GM12892 (cell line): ENCODE data around the gene AMER2.

Experiments used
- DNase-seq: peaks from one replicate; pipeline ENCODE4 v3.0.0; 2011; ENCODE audit not compliant: insufficient read length
- FAIRE-seq: peaks from 2 replicates; lab custom pipeline; 2011; peaks lifted over from hg19 to GRCh38; lab: Jason Lieb, UNC
- POLR2A ChIP-seq: IDR thresholded peaks from 2 replicates; pipeline ENCODE4 v1.6.1; 2011; ENCODE audit warnings: low read depth, low read length, control low read depth
- POLR2AphosphoS5 ChIP-seq: IDR thresholded peaks from 2 replicates; pipeline ENCODE4 v1.6.1; 2011; ENCODE audit warnings: low read depth, low read length, control low read depth
- TAF1 ChIP-seq: IDR thresholded peaks from 2 replicates; pipeline ENCODE4 v1.6.1; 2011; ENCODE audit warnings: low read depth, mild to moderate bottlenecking, control low read depth, low read length, borderline replicate concordance

Gene AMER2

DNA sequence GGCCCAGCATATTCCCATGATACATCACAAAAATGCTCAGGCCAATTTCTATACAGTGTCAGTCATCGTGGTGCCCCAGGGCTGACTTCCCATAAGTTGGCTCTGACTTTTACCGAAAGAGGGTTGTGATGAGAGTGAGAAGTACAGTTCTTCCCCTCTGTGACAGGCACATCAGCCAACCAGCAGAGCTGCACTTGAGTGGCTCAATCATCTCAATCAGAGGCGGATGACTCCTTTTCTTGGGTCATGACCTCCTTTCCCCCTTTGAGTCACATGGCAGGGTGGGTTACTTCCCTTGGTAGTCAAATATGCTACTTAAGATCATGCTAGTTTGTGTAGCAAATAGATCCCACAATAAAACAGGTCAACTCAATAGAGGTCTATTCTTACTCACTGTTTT, 6.9 kb upstream of the AMER2 start:
- FAIRE-seq (no peak), DNase-seq (no peak)
- TF ChIP-seq POLR2AphosphoS5 (no peak), TAF1 (no peak), POLR2A (no peak)

DNA sequence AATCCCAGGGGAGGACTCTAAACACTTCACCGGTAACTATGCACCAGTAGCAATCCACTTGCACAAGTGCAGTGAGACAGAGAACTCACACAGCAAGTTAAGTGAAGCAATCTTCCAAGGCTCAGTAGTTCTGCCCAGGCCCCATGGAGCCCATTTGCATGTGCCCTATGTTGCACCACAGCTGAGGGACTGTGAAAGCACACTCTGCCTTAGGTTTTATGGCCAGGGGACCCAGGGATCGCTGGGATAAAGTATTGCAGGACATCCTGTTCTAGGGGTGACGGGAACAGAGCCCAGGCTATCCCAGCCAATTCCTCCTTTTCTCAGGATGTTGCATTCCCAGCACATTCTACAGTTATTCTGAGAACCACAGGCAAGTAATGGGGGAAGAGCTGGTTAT, 6.0 kb upstream of the AMER2 start:
- DNase-seq: no peak
- FAIRE-seq: no peak
- TF ChIP-seq TAF1 (no peak), POLR2A (no peak), POLR2AphosphoS5 (no peak)

DNA sequence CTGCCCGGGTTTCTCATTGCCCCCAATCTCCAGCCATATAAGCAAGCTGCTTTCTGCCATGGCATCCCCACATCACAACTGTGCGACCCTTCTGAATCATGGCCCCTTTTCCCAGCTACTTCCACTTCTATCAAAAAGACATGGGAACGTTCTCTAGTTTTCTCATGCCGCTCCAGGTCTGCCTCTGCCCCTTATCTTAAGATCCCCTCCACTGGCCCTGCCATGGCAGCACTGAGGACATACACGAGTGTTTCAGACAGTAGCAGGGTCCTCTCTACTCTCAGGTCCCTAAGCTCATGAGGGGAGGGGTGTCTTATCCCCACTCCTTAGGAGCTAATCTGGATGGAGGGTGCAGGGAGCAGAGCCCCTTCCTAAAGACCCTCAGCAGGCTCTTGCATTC, 5.5 kb upstream of the AMER2 start:
- TF ChIP-seq POLR2A: no peak
- TF ChIP-seq TAF1: no peak
- no peak for TF ChIP-seq POLR2AphosphoS5
- DNase-seq: no peak
- no peak for FAIRE-seq

DNA sequence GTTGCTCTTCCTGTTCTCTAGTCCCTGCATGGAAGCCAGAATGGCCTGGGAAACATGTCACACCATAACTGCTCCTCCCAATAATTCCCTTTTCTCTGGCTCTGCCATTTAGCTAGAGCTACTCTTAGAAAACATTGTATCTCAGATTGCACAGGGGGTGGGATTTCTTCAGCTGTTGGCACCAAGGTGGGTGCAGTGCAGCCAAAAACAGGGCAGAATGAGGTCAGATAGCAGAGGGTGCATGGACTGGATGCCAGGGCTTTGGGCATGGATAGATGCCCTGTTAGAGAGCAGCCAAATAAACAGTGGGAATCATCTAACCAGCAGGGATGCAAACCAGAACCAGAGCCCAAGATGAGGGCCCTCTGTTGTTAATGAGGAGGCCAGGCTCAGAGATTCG, 4.9 kb upstream of the AMER2 start:
- no peak for DNase-seq
- no peak for FAIRE-seq
- no peak for TF ChIP-seq POLR2A

DNA sequence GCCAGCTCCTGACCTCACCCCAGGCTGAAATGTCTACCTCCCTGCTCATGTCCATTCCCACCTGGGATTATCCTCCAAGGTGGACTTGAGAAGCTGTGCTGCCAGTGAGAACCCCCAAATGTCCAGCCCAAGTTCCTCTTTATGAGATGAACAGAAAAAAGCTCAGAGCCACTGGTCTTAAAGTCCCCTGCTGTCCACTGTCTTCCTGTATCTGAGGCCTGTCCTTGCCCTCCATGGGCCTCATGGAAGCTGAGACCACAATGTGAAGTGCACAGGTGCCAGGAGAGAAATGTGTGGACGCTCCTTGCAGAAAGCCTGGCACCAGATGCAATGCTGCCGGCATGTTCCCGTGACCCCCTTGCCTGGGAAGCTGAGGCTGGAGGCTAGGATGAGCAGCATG, 3.3 kb upstream of the AMER2 start:
- DNase-seq: no peak
- FAIRE-seq: no peak
- no peak for TF ChIP-seq POLR2AphosphoS5
- TF ChIP-seq POLR2A: no peak
- TF ChIP-seq TAF1: no peak

DNA sequence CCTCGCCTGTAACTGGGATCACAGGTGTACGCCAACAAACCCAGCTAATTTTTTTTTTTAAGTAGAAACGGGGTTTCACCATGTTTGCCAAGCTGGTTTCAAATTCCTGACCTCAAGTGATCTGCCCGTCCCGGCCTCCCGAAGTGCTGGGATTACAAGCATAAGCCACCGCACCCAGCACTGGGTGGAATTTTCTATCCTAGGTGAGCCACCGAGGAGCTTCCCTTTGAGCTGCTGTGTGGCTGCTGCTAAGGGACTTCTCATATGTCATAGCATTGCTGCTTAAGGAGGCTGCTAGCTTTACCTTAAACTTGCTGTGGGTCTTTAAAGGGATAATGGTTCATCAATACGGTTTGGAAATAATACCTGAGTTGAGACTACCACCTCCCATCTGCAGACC, 2.9 kb upstream of the AMER2 start:
- TF ChIP-seq TAF1: no peak
- no peak for TF ChIP-seq POLR2A
- no peak for TF ChIP-seq POLR2AphosphoS5
- FAIRE-seq: no peak
- DNase-seq: no peak

DNA sequence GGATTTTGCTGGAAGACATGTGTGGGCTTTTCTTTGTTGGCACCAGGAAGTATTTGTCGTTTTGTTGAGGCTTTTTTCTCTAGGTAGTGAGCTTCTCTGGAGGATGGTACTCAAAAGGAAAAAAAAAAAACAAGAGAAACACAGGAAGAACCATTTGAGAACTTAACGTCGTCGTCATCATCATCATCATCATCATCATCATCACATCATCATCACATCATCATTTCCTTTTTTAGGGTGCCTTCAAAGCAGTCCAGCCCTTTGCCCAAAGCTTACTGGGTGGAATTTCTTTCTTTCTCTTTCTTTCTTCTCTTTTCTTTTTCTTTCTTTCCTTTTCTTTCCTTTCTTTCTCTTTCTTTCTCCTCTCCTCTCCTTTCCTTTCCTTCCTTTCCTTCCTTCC, 2.2 kb upstream of the AMER2 start:
- DNase-seq (no peak), FAIRE-seq (no peak)
- TF ChIP-seq POLR2AphosphoS5: no peak
- no peak for TF ChIP-seq TAF1
- TF ChIP-seq POLR2A: no peak

DNA sequence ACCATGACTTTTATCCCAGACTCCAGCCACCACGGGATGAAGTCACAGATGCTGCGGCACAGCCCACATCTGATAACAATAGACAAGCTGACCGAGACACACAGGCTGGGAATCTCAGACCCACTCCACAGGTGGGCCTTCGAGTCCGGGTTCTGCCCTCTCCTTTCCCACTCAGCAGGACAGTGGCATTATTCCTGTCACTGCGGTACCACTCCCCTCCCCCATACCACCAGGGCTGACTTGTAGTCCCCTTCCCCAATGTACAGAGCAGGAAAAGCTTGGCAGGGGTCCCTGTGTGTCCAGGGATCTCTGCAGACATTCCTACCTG, 179 bp upstream of the AMER2 start:
- DNase-seq (no peak), FAIRE-seq (no peak)
- no peak for TF ChIP-seq TAF1
- no peak for TF ChIP-seq POLR2AphosphoS5
- no peak for TF ChIP-seq POLR2A

DNA sequence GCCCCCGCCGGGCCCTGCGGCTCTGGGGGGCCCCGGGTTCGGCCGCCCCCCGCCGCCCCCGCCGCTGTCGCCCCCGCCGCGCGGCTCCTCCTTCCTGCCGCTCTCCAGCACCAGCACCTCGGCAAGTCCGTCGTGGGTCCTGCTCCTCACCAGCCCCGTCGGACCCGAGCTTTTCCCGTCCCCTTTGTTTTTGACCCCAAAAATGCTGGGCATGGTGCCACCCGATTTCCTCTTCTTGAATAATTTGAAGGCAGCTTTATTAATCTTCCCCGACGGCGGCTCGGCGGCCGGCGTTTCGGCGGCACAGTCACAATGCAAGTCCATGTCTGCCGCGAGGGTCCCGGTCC, 945 bp downstream of the AMER2 start:
- no peak for DNase-seq
- TF ChIP-seq TAF1 (no peak), POLR2AphosphoS5 (no peak), POLR2A (no peak)
- no peak for FAIRE-seq

DNA sequence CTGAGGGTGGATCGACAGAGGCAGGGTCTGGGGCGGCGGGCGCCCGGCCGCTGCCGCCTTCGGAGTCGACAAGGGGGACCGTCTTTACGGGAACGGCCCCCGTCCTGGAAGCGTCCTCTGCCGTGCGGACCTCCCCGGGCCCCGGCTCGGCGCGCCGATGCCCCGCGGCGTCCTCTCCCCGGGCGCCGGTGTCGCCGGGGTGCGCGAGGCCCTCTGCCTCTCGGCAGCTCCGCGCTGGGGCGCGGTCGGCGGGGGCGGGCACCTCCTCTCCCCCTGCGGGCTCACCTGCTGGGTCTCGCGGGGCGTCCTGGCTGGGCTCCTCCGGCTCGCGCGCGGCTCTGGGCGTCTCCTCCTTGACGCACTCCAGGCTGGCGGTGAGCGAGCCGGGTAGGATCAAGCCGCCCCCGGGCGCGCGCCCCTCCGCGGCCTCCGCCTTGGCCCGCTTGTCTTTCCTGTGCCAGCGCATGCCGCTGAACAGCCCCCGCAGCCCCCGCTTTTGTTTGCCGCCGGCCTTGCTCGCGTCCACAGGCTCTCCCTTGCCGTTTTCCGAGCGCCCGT, 1.5 kb downstream of the AMER2 start:
- no peak for TF ChIP-seq TAF1
- no peak for TF ChIP-seq POLR2AphosphoS5
- no peak for TF ChIP-seq POLR2A
- FAIRE-seq (no peak), DNase-seq (no peak)

DNA sequence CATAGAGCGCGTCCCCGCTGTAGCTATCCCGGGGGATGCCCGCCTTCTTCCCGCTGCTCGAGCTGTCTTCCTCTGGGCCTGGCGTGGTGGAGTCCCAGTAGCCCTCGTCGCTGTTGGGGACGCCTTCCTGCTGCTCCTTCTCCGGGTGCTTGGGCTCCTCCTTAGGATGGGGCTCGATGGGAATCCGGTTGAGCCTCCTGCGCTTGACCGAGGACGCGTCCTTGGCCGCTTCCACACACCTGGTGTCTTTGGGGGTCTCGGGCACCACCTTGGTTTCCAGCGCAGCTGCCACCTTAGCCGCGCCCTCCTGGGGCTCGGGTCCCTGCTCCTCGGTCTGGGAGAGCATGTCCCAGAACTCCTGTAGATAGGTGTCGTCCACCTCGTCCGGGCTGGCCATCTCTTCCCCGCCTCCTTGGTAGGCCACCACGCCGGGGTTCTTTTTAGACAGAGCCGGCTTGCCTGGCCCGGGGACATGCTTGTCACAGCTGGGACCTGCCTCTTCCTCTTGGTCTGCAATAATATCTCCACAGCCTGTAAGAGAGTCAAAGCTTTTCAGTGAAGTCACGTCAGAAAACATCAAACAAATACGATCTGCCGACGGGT, 2.0 kb downstream of the AMER2 start:
- DNase-seq (no peak), FAIRE-seq (no peak)
- TF ChIP-seq POLR2A (no peak), POLR2AphosphoS5 (no peak), TAF1 (no peak)

DNA sequence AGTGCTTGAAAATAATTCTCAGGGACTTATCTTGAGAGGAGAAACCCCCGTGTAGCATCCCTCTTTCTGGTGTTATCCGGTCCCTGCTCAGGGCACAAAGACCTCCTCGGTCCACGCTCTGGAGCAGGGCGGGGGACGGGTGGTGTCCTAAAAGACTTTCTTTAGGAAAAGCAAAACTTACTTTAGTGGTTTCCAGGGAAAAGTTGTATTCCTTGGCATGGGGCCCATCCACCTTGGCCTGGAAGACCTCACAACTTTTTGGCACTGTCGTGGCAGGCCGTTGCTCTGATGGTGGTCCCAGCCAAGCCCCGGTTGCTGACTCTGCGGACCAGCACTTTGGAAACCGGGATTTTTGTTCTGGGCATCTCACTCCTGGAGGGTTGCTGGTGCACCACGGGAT, 2.7 kb downstream of the AMER2 start:
- no peak for FAIRE-seq

DNA sequence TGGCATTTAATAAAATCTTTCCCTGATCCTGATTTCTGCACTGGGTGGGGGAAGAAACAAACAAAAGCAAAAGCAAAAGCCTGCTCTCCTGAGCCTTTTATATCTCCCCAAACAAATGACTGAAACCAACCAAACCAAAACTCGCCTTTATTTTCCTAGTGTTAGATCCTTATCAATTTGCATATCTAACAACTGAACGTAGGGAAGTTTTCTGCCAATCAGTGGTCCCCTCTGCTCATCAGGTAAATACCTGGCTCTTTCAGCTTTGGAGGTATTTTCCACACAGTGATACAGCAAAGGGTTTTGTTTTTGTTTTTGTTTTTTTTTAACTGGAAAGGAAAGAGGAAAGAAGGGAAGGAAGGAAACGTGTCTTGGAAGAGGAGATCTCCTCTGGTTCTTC, 3.3 kb downstream of the AMER2 start:
- DNase-seq (no peak), FAIRE-seq (no peak)

More for the DNA sequence above, 2.7 kb downstream of the AMER2 start:
- TF ChIP-seq TAF1: no peak
- DNase-seq: no peak

More for the DNA sequence above, 3.3 kb downstream of the AMER2 start:
- no peak for TF ChIP-seq TAF1
- no peak for TF ChIP-seq POLR2AphosphoS5
- TF ChIP-seq POLR2A: no peak
